Measurements from ENCODE around the gene SPIRE2.

- TF ChIP-seq CTCF (IDR thresholded peaks at IDR 0.05; ENCODE audit: borderline replicate concordance, extremely low read depth, low read length, poor library complexity, severe bottlenecking) (no peak), EZH2 (IDR thresholded peaks at IDR 0.05; ENCODE audit: borderline replicate concordance, low read depth, low read length, severe bottlenecking) (no peak)
Measured at GRCh38 chr16:89917773-89918452, 89.6 kb downstream of the SPIRE2 start.
